ENCODE results near the gene OTOG.

OTOG gene

GRCh38 chr11:17658211-17658610, 111.2 kb downstream of the OTOG start:
- no peak for DNase-seq (ENCODE audit: low read depth, low spot score)
- no peak overlapping the region for H3K27ac ChIP-seq
- TF ChIP-seq EZH2 (IDR thresholded peaks at IDR 0.05) (no peak), FOXP2 (optimal IDR thresholded peaks at IDR 0.05; ENCODE audit: control extremely low read depth, extremely low read length, insufficient read depth) (no peak), POLR2AphosphoS5 (IDR thresholded peaks at IDR 0.05; ENCODE audit: borderline replicate concordance, low read depth, low read length) (no peak)
- H3K36me3 ChIP-seq (ENCODE audit: insufficient read depth, low read length): no peaks in the 10 kb centered on the region
- no peaks in the 10 kb centered on the region for H3K9me3 ChIP-seq (ENCODE audit: low read depth, low read length)
- H3K4me3 ChIP-seq: no peak overlapping the region
- H3K9ac ChIP-seq (ENCODE audit: insufficient read length): no peak overlapping the region

GRCh38 chr11:17668166-17668565, 121.1 kb downstream of the OTOG start:
- H3K36me3 ChIP-seq (ENCODE audit: insufficient read depth, low read length): no peaks in the 10 kb centered on the region
- TF ChIP-seq EZH2 (IDR thresholded peaks at IDR 0.05) (no peak), FOXP2 (optimal IDR thresholded peaks at IDR 0.05; ENCODE audit: control extremely low read depth, extremely low read length, insufficient read depth) (no peak), POLR2AphosphoS5 (IDR thresholded peaks at IDR 0.05; ENCODE audit: borderline replicate concordance, low read depth, low read length) (no peak)
- H3K9ac ChIP-seq (ENCODE audit: insufficient read length): no peak overlapping the region
- no peak overlapping the region for H3K27ac ChIP-seq
- DNase-seq (ENCODE audit: low read depth, low spot score): no peak
- no peak overlapping the region for H3K4me3 ChIP-seq
- no peaks in the 10 kb centered on the region for H3K9me3 ChIP-seq (ENCODE audit: low read depth, low read length)

GRCh38 chr11:17672469-17672868, 125.4 kb downstream of the OTOG start:
- Histone ChIP-seq H3K4me3 (no peak overlapping the region), H3K27ac (no peak overlapping the region), H3K36me3 (ENCODE audit: insufficient read depth, low read length) (no peaks in the 10 kb centered on the region), H3K9ac (ENCODE audit: insufficient read length) (no peak overlapping the region), H3K9me3 (ENCODE audit: low read depth, low read length) (no peaks in the 10 kb centered on the region)
- TF ChIP-seq POLR2AphosphoS5 (IDR thresholded peaks at IDR 0.05; ENCODE audit: borderline replicate concordance, low read depth, low read length) (no peak), FOXP2 (optimal IDR thresholded peaks at IDR 0.05; ENCODE audit: control extremely low read depth, extremely low read length, insufficient read depth) (no peak), EZH2 (IDR thresholded peaks at IDR 0.05) (no peak)
- no peak for DNase-seq (ENCODE audit: low read depth, low spot score)

- no peak overlapping the region for H3K27ac ChIP-seq
- TF ChIP-seq EZH2 (IDR thresholded peaks at IDR 0.05) (no peak), POLR2AphosphoS5 (IDR thresholded peaks at IDR 0.05; ENCODE audit: borderline replicate concordance, low read depth, low read length) (no peak), FOXP2 (optimal IDR thresholded peaks at IDR 0.05; ENCODE audit: control extremely low read depth, extremely low read length, insufficient read depth) (no peak)
- no peaks in the 10 kb centered on the region for H3K36me3 ChIP-seq (ENCODE audit: insufficient read depth, low read length)
- H3K9ac ChIP-seq (ENCODE audit: insufficient read length): no peak overlapping the region
- no peaks in the 10 kb centered on the region for H3K9me3 ChIP-seq (ENCODE audit: low read depth, low read length)
- DNase-seq (ENCODE audit: low read depth, low spot score): no peak
- no peak overlapping the region for H3K4me3 ChIP-seq
Measured at GRCh38 chr11:17673951-17674350, 126.9 kb downstream of the OTOG start.

GRCh38 chr11:17682848-17683247, 135.8 kb downstream of the OTOG start:
- no peaks in the 10 kb centered on the region for H3K36me3 ChIP-seq (ENCODE audit: insufficient read depth, low read length)
- no peak overlapping the region for H3K27ac ChIP-seq
- DNase-seq (ENCODE audit: low read depth, low spot score): no peak
- TF ChIP-seq EZH2 (IDR thresholded peaks at IDR 0.05): no peak
- no peak for TF ChIP-seq POLR2AphosphoS5 (IDR thresholded peaks at IDR 0.05; ENCODE audit: borderline replicate concordance, low read depth, low read length)
- TF ChIP-seq FOXP2 (optimal IDR thresholded peaks at IDR 0.05; ENCODE audit: control extremely low read depth, extremely low read length, insufficient read depth): no peak
- H3K9me3 ChIP-seq (ENCODE audit: low read depth, low read length): no peaks in the 10 kb centered on the region
- no peak overlapping the region for H3K4me3 ChIP-seq
- H3K9ac ChIP-seq (ENCODE audit: insufficient read length): no peak overlapping the region

GRCh38 chr11:17683377-17684161, 136.5 kb downstream of the OTOG start:
- H3K27ac ChIP-seq: no peak overlapping the region
- DNase-seq (ENCODE audit: low read depth, low spot score): no peak
- no peaks in the 10 kb centered on the region for H3K9me3 ChIP-seq (ENCODE audit: low read depth, low read length)
- H3K4me3 ChIP-seq: no peak overlapping the region
- TF ChIP-seq POLR2AphosphoS5 (IDR thresholded peaks at IDR 0.05; ENCODE audit: borderline replicate concordance, low read depth, low read length) (no peak), FOXP2 (optimal IDR thresholded peaks at IDR 0.05; ENCODE audit: control extremely low read depth, extremely low read length, insufficient read depth) (no peak), EZH2 (IDR thresholded peaks at IDR 0.05) (no peak)
- no peak overlapping the region for H3K9ac ChIP-seq (ENCODE audit: insufficient read length)
- H3K36me3 ChIP-seq (ENCODE audit: insufficient read depth, low read length): no peaks in the 10 kb centered on the region

GRCh38 chr11:17684550-17684949, 137.5 kb downstream of the OTOG start:
- no peak for DNase-seq (ENCODE audit: low read depth, low spot score)
- Histone ChIP-seq H3K36me3 (ENCODE audit: insufficient read depth, low read length) (no peaks in the 10 kb centered on the region), H3K27ac (no peak overlapping the region), H3K4me3 (no peak overlapping the region), H3K9me3 (ENCODE audit: low read depth, low read length) (no peaks in the 10 kb centered on the region), H3K9ac (ENCODE audit: insufficient read length) (no peak overlapping the region)
- TF ChIP-seq POLR2AphosphoS5 (IDR thresholded peaks at IDR 0.05; ENCODE audit: borderline replicate concordance, low read depth, low read length) (no peak), FOXP2 (optimal IDR thresholded peaks at IDR 0.05; ENCODE audit: control extremely low read depth, extremely low read length, insufficient read depth) (no peak), EZH2 (IDR thresholded peaks at IDR 0.05) (no peak)

- Histone ChIP-seq H3K27ac (no peak overlapping the region), H3K36me3 (ENCODE audit: insufficient read depth, low read length) (no peaks in the 10 kb centered on the region), H3K9me3 (ENCODE audit: low read depth, low read length) (no peaks in the 10 kb centered on the region), H3K9ac (ENCODE audit: insufficient read length) (no peak overlapping the region), H3K4me3 (no peak overlapping the region)
- no peak for DNase-seq (ENCODE audit: low read depth, low spot score)
- no peak for TF ChIP-seq POLR2AphosphoS5 (IDR thresholded peaks at IDR 0.05; ENCODE audit: borderline replicate concordance, low read depth, low read length)
Measured at GRCh38 chr11:17686231-17686980, 139.3 kb downstream of the OTOG start.
